Suprapubic skin (tissue), 4 donors: ENCODE measurements around the gene MAP1B.

ENCODE experiments used
- EP300 ChIP-seq: sonication (generic); formaldehyde crosslinking; IDR thresholded peaks from one replicate; pipeline ENCODE4 v1.6.1; 2017; ENCODE audit warnings: antibody characterized with exemption
- POLR2A ChIP-seq, 2 donors: fragments of 450-650 bp; IDR thresholded peaks; one replicate each; pipeline ENCODE4 v1.6.1; 2017; ENCODE audit warnings: antibody characterized with exemption in 2 of 2, mild to moderate bottlenecking in 2 of 2, moderate library complexity in 2 of 2
- POLR2AphosphoS5 ChIP-seq, 3 donors: sonication (generic); formaldehyde crosslinking; IDR thresholded peaks; one replicate each; pipeline ENCODE4 v1.6.1; 2017; ENCODE audit warnings: antibody characterized with exemption in 3 of 3
- TF ChIP-seq, protein P1 (sequence below), 2 donors: fragments of 200-600 bp in 1 of 2; fragments of 450-650 bp in 1 of 2; sonication (generic) in 1 of 2; IDR thresholded peaks; one replicate each; pipeline ENCODE4 v1.5.1; 2016 to 2019; ENCODE audit warnings: antibody characterized with exemption in 2 of 2, mild to moderate bottlenecking in 1 of 2, moderate library complexity in 1 of 2

DNA sequence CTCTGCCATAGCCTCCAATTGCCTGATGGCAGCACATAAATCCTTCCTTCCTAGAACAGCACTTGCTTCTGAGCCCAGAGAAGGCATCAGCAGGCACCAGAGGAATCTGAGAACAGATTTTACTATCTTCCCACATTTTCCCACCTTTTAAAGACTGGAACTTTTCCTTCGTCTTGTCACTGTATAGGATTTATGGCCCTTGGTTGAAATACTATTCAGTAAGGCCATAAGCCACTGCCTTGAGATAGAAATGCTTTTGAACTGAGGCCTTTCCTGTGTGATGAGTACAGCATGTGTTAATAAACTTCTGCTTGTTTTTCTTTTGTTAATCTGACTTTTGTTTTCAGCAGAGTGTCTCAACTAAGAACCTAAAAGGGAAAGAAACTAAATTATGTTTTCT lies 128.4 kb downstream of the MAP1B start:
- no peak for TF ChIP-seq POLR2A (IDR thresholded peaks at IDR 0.05)
- no peak for TF ChIP-seq EP300
- TF ChIP-seq, protein P1, sequence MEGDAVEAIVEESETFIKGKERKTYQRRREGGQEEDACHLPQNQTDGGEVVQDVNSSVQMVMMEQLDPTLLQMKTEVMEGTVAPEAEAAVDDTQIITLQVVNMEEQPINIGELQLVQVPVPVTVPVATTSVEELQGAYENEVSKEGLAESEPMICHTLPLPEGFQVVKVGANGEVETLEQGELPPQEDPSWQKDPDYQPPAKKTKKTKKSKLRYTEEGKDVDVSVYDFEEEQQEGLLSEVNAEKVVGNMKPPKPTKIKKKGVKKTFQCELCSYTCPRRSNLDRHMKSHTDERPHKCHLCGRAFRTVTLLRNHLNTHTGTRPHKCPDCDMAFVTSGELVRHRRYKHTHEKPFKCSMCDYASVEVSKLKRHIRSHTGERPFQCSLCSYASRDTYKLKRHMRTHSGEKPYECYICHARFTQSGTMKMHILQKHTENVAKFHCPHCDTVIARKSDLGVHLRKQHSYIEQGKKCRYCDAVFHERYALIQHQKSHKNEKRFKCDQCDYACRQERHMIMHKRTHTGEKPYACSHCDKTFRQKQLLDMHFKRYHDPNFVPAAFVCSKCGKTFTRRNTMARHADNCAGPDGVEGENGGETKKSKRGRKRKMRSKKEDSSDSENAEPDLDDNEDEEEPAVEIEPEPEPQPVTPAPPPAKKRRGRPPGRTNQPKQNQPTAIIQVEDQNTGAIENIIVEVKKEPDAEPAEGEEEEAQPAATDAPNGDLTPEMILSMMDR (IDR thresholded peaks at IDR 0.05) = no peak
- TF ChIP-seq POLR2AphosphoS5 (IDR thresholded peaks at IDR 0.05) = no peak
